Smooth muscle cell (in vitro differentiated cells): ENCODE results near the gene METTL13. TPM values are rescaled to one million over a fixed set of nuclear protein-coding genes. Genes with fewer than 3 reads are reported as not detected.

Source experiments
- DNase-seq: peaks from one replicate; lab custom pipeline; 2025; ENCODE audit not compliant: unreplicated experiment; lab: John Stamatoyannopoulos, UW
- H2AFZ ChIP-seq: fragments of 200-600 bp; sonication (generic); 2 replicates; pipeline ENCODE4 v1.6.0; 2016; ENCODE audit warnings: antibody characterized with exemption, low read depth, mild to moderate bottlenecking
- H3F3A ChIP-seq: fragments of 200-600 bp; sonication (generic); 2 replicates; pipeline ENCODE4 v1.6.0; 2017; ENCODE audit warnings: antibody characterized with exemption, low read depth
- H3K27ac ChIP-seq: fragments of 200-600 bp; sonication (generic); 2 replicates; pipeline ENCODE4 v1.5.1; 2016; ENCODE audit warnings: low read depth, mild to moderate bottlenecking
- H3K27me3 ChIP-seq: fragments of 200-600 bp; sonication (generic); 2 replicates; pipeline ENCODE4 v1.6.1; 2016; ENCODE audit warnings: low read depth, mild to moderate bottlenecking
- H3K36me3 ChIP-seq: fragments of 200-600 bp; sonication (generic); 2 replicates; pipeline ENCODE4 v1.5.1; 2016; ENCODE audit warnings: low read depth
- H3K4me1 ChIP-seq: fragments of 200-600 bp; sonication (generic); 2 replicates; pipeline ENCODE4 v1.5.1; 2016; ENCODE audit warnings: low read depth
- H3K4me2 ChIP-seq: fragments of 200-600 bp; sonication (generic); 2 replicates; pipeline ENCODE4 v1.6.0; 2016; ENCODE audit warnings: mild to moderate bottlenecking
- H3K4me3 ChIP-seq: fragments of 200-600 bp; sonication (generic); 2 replicates; pipeline ENCODE4 v1.5.1; 2016; ENCODE audit warnings: mild to moderate bottlenecking
- H3K79me2 ChIP-seq: fragments of 200-600 bp; sonication (generic); 2 replicates; pipeline ENCODE4 v1.6.0; 2016; ENCODE audit warnings: low read depth, mild to moderate bottlenecking
- H3K9ac ChIP-seq: fragments of 200-600 bp; sonication (generic); 2 replicates; pipeline ENCODE4 v1.6.0; 2016; ENCODE audit warnings: low read depth
- H3K9me3 ChIP-seq: fragments of 200-600 bp; sonication (generic); replicated peaks from 2 replicates; pipeline ENCODE4 v1.5.1; 2016; ENCODE audit warnings: low read depth
- H4K20me1 ChIP-seq: fragments of 200-600 bp; sonication (generic); 2 replicates; pipeline ENCODE4 v1.6.0; 2016; ENCODE audit warnings: low read depth
- WGBS: methylation state at CpG from one replicate; pipeline ENCODE4 v1.1.7; 2016; ENCODE audit warnings: low lambda C conversion rate; 5-methylcytosine and 5-hydroxymethylcytosine counted together
- polyA plus RNA-seq: library from polyadenylated mRNA; unstranded; fragments of >200 nt; fragmentation: Nextera tagmentation; extraction: Ambion mirVana; gene quantifications from 2 replicates; pipeline ENCODE4 v1.2.1, GENCODE V29; 2016
- total RNA-seq: library from RNA; depleted of rRNA; stranded (reverse); fragments of >200 nt; gene quantifications from 2 replicates; pipeline ENCODE4 v1.2.3, GENCODE V29; 2014
- TF ChIP-seq, protein P1 (sequence below): fragments of 200-600 bp; sonication (generic); IDR thresholded peaks from 2 replicates; pipeline ENCODE4 v1.5.1; 2017; ENCODE audit warnings: borderline replicate concordance, mild to moderate bottlenecking, antibody characterized with exemption; ENCODE audit not compliant: insufficient read depth, poor library complexity, severe bottlenecking

The METTL13 gene
- total and polyA plus RNA-seq, 2 experiments from 2014 or later = 17.5 to 19.2 TPM

DNA sequence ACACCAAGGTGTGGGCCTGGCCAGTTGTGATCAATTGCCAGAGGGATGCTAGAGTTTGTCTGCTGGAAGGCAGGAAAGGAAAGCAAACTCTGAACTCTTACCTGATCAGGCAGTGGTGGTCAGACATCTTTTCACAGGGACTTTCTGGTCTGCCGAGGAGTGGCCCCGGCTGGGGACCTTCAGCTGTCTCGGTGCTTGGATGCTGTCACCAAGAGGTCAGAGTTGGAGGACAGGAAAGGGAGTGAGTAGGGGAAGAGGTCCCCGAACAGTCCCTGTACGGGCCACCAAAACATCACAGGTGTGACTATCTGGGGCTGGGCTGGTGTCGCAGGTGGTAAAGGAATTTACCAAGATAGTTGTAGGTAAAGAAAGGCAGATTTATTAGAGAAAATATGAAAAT, 17.7 kb upstream of the METTL13 start:
- no peaks in the 10 kb centered on the region for H3K9me3 ChIP-seq
- H3K27me3 ChIP-seq = no peaks in the 10 kb centered on the region
- H3K36me3 ChIP-seq = no peaks in the 10 kb centered on the region
- no peak overlapping the region for H3K4me3 ChIP-seq
- DNase-seq = no peak
- no peaks in the 10 kb centered on the region for H3K79me2 ChIP-seq
- TF ChIP-seq, protein P1, sequence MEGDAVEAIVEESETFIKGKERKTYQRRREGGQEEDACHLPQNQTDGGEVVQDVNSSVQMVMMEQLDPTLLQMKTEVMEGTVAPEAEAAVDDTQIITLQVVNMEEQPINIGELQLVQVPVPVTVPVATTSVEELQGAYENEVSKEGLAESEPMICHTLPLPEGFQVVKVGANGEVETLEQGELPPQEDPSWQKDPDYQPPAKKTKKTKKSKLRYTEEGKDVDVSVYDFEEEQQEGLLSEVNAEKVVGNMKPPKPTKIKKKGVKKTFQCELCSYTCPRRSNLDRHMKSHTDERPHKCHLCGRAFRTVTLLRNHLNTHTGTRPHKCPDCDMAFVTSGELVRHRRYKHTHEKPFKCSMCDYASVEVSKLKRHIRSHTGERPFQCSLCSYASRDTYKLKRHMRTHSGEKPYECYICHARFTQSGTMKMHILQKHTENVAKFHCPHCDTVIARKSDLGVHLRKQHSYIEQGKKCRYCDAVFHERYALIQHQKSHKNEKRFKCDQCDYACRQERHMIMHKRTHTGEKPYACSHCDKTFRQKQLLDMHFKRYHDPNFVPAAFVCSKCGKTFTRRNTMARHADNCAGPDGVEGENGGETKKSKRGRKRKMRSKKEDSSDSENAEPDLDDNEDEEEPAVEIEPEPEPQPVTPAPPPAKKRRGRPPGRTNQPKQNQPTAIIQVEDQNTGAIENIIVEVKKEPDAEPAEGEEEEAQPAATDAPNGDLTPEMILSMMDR = no peak
- no peak overlapping the region for H3K27ac ChIP-seq
- 91% methylated on average over 6 of the region's 6 CpGs for WGBS
- H2AFZ ChIP-seq = no peak overlapping the region
- no peak overlapping the region for H3K9ac ChIP-seq
- no peaks in the 10 kb centered on the region for H3K4me1 ChIP-seq
- H4K20me1 ChIP-seq = no peaks in the 10 kb centered on the region
- H3K4me2 ChIP-seq = no peak overlapping the region
- no peaks in the 10 kb centered on the region for H3F3A ChIP-seq

- H3K79me2 ChIP-seq = no peaks in the 10 kb centered on the region
- TF ChIP-seq, protein P1 = no peak
- no peak overlapping the region for H3K9ac ChIP-seq
- no peaks in the 10 kb centered on the region for H4K20me1 ChIP-seq
- H3K27me3 ChIP-seq = peaks cover 4% of the 10 kb centered on the region
- H3F3A ChIP-seq = no peaks in the 10 kb centered on the region
- H3K27ac ChIP-seq = peak overlapping the region; percentile 70
- DNase-seq = no peak
- no peak overlapping the region for H3K4me3 ChIP-seq
- no peak overlapping the region for H2AFZ ChIP-seq
- WGBS = 76% methylated on average over 3 of the region's 3 CpGs
- H3K4me1 ChIP-seq = no peaks in the 10 kb centered on the region
- H3K4me2 ChIP-seq = no peak overlapping the region
- no peaks in the 10 kb centered on the region for H3K9me3 ChIP-seq
- no peaks in the 10 kb centered on the region for H3K36me3 ChIP-seq
Measured at GRCh38 chr1:171769171-171769570, 12.3 kb upstream of the METTL13 start.

DNA sequence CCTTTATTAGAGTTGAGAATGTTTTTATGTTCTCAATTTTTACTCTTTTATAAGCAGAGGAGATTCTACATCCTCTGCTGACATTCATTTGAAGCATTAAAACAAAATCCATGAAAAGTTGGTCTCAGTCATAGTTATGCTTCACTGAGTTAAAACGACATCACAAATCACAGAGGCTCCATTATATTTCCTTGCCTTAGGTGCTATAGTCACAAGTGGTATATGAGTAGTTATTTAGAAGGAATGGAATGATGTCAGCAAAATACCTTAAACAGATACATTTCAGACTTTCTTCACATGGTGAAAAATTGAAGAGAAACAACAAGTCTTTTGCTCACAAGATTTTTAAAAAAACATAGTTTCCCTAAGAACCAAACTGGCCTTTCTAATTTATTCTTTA, 11.7 kb upstream of the METTL13 start:
- WGBS = 70% methylated on average over 1 of the region's 1 CpG
- H4K20me1 ChIP-seq = no peaks in the 10 kb centered on the region

DNA sequence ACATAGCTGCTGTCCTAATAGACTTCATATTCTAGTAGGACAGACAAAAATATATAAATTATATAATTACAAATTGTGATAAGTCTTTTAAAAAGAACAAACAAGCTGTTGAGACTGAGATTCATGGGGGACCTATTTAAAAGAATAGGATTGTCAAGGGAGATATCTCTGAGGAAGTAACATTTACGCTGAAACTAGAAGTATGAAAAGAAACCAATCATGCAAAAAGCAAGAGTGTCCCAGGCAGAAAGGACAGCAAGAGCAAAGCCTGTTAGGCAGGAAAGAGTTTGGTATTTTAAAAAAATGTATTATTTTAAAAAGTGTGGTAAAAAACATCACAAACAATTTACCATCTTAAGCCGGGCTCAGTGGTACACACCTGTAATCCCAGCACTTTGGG, 9.1 kb upstream of the METTL13 start:
- DNase-seq = no peak

More for the DNA sequence above, 11.7 kb upstream of the METTL13 start:
- Histone ChIP-seq H2AFZ (no peak overlapping the region), H3F3A (no peaks in the 10 kb centered on the region), H3K4me2 (peak overlapping the region; percentile 33), H3K79me2 (no peaks in the 10 kb centered on the region), H3K27ac (peak overlapping the region; percentile 70), H3K9me3 (no peaks in the 10 kb centered on the region), H3K36me3 (no peaks in the 10 kb centered on the region), H3K27me3 (peaks cover 6% of the 10 kb centered on the region), H3K9ac (no peak overlapping the region), H3K4me3 (no peak overlapping the region), H3K4me1 (no peaks in the 10 kb centered on the region)
- TF ChIP-seq, protein P1 = no peak
- DNase-seq = no peak

More for the DNA sequence above, 9.1 kb upstream of the METTL13 start:
- no peak overlapping the region for H3K9ac ChIP-seq
- H3K4me3 ChIP-seq = no peak overlapping the region
- H3K27ac ChIP-seq = no peak overlapping the region
- no peaks in the 10 kb centered on the region for H3K9me3 ChIP-seq
- 85% methylated on average over 2 of the region's 2 CpGs for WGBS
- H3K36me3 ChIP-seq = no peaks in the 10 kb centered on the region
- TF ChIP-seq, protein P1 = no peak
- H3K79me2 ChIP-seq = no peaks in the 10 kb centered on the region
- no peak overlapping the region for H3K4me2 ChIP-seq
- H3K27me3 ChIP-seq = peaks cover 6% of the 10 kb centered on the region
- H3F3A ChIP-seq = no peaks in the 10 kb centered on the region
- H3K4me1 ChIP-seq = no peaks in the 10 kb centered on the region
- no peaks in the 10 kb centered on the region for H4K20me1 ChIP-seq
- H2AFZ ChIP-seq = no peak overlapping the region
